Stimulated activated CD8-positive, alpha-beta memory T cell treated with anti-CD3 and anti-CD28 coated beads, Interleukin-7, amount 100 ng/mL, for 24 hours (primary cell): Measurements from ENCODE around the gene PRDM5.
"Not testable (repeated sequence)": the region's sequence is repeated elsewhere in the genome, so short reads cannot be mapped to it uniquely, and the experiment has no call there.

Experiments
- DNase-seq: peaks from one replicate; pipeline ENCODE4 v3.0.0-alpha.2; 2020; ENCODE audit warnings: low read depth

Gene PRDM5

DNA sequence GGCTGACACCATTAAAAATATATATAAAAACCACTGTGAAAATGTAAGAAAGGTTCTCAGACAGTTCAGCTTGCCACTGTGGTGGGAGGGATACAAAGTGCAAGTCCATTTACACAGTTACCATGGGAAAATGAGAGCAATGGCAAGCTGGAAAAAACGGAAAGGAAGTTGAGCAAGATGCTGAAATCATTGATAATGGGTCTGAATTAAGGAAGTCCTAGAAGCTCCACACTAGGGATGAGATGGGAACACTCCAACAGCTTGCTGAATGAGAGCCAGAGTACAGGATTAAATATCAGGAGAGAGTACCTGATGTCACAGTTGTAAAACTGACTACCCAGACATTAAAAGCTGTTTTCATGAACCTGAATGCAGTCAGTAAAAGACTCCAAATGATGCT is 218.6 kb downstream of the PRDM5 start:
- no peak for DNase-seq

DNA sequence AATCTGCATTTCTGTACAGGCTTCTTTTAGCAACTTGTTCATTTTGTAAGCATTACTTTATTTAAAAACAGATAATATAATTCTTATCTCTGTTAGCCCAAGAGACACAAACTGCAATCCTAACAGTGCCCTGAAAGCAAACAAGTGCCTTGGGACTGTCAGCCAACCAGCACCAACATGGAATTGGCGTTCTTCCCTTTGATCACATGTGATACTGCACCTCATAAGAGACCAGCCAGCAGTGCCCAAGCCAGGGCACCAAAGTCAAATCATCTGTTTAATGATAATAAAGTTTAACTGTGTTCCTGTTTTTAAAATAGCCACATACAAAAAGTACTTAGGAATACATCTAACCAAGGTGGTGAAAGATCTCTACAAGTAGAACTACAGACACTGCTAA is 223.2 kb downstream of the PRDM5 start:
- DNase-seq, result no peak

DNA sequence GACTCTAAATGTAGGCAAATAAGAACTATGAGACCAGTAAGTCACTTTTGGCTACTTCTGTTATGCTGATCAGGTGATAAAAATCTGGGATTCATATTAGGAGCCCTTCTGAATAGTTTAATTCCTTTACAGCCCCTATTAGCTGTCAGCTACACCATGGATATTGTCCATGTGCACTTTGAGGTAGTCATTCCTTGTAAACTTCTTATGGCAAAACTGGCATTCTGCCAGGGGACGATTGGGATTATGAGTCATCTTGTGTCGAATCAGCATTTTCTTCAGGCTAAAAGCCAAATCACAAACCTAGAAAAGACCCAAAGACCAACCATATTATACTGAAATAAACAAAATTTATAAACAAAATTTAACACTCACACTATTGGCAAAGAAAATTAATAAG is 227.6 kb downstream of the PRDM5 start:
- no peak for DNase-seq

DNA sequence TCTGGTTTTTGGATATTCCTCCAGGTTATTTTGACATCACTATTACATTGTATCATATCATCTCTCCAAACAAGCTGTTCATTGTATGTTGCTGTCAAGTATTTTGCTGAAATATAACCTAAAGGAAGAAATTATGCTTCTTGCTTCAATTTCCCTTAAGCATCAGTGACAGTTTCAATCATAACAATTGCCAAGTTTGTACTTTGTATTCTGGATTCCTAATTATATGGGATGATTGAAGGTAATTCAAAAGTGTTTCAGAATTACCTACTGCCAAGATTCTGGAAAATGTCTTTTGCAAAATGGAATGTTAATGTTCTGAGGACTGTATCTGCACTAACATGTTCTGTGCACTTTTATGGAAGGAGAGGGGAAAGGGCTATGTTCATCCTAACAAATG is 228.7 kb downstream of the PRDM5 start:
- no peak for DNase-seq

DNA sequence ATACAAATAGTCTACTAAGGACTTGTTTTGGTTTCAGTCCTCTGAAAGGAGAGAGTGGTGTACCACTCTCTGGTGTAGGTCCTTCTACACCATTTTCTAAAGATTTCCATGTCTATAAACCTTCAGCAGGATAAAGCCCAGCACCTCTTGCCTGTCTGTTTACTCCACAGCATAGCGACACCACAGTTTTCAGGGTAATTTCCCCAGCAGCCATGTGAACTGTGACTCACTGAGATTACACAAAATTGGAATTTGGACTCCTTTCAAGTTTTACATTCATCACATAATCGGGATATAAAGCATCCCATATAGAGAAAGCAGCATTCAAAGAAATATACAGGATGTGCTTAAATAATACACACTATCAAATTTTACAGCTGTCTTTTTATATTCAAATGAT is 229.6 kb downstream of the PRDM5 start:
- DNase-seq, result no peak

DNA sequence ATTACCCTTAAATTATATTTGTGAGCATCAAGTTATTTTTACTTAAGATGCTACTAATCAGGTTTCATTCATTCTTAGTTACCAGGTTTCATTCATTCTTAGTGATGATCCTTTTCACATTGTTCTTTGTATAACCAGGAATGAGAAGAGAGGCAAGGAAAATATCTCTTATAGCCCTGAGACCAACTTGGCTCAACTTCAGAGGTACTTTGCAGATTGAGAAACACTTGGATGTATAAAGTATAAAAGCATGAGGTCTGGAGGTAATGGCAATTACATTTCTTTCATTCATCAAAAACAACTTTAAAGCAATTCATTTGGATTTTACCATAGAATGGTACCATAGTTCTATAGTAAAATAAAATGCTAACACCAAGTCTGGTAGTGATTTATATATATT is 231.0 kb downstream of the PRDM5 start:
- DNase-seq, result no peak

DNA sequence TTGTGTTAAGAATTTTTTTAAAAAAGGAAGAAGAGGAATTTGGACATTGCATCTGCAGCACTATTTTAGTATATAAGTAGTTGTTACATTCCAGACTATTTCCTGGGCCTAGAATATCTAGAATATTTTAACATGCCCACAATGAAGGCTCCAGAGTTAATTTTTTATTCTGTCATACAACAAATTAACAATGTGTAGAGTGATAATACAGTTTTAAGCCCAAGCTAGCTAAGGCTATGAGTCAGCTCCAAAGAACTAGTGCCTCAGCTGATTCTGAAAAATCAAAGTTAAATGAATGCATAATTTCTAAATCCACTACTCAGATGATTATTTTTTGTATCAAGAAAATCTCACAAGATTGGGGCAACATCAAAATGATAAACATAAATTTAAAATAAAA is 231.4 kb downstream of the PRDM5 start:
- no peak for DNase-seq

DNA sequence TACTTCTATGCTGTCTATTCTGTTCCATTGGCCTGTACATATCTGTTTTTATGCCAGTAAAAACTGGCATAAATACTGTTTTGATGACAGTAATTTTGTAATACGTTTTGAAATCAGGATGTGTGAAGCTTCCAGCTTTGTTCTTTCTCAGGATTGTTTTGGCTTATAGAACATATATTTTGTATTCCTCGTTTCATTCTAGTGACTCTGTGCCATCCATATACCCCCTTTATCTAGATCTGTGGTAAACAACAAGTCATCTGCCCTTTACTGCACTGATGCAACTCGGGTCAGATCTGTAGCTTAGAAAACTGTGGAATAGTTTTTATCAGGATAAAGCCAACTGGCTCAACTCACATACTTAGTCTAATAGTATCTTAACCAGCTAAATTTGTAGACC is 233.7 kb downstream of the PRDM5 start:
- no peak for DNase-seq

DNA sequence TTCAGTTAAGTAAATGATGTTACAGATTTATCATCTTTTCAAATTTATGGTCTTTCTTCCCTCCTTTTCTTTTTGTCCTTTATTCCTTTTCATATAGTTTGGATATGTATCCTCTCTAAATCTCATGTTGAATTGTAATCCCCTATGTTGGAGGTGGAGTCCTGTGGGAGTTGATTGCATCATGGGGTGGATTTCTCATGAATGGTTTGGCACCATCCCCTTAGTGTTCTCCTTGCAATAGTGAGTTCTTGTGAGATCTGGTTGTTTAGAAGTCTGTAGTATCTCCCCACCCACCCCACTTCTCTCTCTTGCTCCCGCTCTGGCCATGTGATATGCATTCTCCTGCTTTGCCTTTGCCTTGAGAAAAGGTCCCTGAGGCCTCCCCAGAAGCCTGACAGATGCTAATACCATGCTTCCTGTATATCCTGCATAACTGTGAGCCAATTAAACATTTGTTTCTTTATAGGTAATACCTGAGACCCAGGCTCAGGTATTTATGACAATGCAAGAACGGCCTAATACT is 236.7 kb downstream of the PRDM5 start:
- DNase-seq, result no peak

DNA sequence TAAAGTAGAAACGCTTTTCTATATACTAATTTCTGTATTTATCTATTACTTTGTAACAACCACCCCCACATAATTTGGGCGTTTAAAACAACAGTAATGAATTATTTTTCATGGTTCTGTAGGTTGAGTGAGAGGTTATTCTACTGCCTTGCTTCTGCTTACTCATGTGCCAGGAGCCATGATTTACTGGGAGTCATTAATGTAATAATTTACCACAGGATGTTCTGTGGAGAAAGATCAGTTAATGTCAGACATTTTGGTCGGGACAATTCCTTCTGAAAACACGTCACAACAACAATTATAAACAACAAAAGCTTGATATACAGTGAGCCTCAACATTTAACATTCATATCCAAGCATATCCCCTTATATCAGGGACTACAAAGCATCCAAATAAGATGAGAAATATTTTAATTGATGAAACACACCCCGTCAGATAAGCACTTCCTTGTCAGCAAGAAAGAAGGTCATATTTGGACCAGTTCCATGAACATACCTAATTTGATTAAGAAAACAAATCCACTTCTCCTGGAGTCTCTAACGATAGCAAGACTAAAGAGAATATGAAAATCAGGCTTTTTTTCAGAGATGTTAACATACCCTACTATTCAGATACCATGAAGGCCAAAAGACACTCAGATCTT is 238.5 kb downstream of the PRDM5 start:
- no peak for DNase-seq

DNA sequence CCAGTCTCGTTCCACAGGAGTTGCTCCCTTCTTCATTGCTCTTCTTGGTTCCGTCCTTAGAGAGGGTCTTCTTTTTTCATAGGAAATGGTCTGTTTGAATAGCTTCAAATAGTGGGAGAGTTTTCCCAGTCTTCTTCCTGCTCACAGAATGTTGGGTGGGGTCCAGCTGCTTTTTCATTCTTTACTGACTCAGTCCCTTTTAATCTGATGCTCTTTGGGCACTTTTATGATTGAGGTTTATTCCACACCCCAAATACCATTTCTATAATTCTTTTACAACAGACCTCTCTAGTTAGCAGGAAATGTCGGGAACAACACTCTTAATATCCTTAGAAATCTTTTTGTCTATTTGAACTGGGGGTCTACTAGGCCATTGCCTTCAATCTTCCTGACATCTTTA is 239.5 kb downstream of the PRDM5 start:
- no peak for DNase-seq

DNA sequence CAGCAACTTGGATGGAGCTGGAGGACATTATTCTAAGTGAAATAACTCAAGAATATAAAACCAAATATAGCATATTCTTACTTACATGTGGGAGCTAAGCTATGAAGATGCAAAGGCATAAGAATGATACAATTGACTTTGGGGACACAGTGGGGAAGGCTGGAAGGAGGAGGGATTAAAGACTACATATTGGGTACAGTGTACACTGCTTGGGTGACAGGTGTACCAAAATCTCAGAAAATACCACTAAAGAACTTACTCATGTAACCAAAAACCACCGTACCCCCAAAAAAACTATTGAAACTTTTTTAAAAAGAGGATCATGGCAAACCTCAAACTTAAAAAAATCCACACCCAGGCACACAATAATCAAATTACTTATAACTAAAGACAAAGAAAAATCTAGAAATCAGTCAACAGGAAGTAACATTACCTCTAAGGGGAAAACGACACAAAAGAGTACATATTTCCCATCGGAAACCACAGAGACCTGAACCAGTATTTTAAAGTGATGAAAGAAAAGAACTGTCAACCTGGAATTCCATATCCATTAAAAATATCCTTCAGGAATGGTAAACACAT is 241.8 kb downstream of the PRDM5 start:
- DNase-seq, result no peak

DNA sequence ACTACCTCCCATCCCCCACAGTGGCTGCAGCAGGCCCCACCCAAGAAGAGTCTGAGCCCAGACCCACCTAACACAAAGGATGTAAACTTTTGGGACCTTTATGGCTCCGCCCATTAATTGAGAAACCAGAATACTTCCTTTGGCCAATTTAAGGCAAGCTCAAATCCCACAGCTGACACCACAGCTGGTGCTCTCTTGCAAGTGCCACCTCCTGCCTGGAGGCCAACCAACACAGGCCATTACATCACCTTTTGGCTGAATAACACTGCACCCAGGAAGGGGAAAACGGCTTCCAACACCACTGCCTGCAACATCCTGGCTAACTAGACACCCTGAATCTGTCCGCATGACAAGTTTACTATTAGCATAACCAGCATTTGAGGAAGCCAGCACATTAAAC is 248.8 kb downstream of the PRDM5 start:
- DNase-seq, result no peak

DNA sequence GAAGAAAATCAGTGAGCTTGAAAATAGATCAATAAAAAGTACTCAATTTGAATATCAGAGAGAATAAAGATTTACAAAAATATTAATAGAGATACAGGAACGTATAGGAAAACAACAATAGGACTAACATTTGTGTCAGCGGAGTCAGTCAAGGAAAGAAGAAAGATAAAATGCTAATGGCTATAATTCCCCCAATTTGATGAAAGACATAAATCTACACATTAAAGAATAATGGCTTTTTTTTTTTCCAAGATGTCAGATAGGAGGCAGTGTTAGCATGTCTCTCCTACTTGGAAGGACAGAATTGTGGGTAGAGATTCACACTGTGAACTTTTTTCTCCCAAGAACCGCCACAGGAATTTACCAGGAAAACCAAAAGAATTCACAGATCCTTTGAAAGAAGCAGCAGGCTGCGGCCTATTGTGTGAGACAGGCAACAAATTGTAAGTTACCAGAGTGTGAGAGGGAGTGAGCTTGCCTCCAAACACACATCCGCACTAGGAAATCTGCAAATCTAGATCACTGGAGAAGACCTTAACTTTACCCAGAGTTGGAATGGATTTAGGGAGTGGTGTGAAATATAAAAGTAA is 249.9 kb downstream of the PRDM5 start:
- DNase-seq, result no peak

DNA sequence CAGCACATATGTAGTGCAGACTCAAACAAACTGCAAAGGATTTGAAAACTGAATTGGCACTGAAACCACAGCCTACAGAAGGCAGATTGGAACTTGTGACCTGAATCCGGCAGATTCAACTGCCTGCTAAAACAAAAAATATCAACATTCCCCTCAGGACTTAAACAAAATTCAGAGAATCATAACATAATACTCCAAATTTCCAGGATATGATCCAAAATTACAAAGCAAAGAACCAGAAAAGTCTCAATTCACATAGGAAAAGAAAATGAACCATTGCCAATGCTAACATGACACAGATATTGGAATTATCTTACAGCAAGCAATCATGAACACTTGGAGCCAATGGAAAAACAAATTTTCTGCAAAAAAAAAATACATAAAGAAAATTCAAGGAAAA is 250.4 kb downstream of the PRDM5 start:
- DNase-seq, result no peak

DNA sequence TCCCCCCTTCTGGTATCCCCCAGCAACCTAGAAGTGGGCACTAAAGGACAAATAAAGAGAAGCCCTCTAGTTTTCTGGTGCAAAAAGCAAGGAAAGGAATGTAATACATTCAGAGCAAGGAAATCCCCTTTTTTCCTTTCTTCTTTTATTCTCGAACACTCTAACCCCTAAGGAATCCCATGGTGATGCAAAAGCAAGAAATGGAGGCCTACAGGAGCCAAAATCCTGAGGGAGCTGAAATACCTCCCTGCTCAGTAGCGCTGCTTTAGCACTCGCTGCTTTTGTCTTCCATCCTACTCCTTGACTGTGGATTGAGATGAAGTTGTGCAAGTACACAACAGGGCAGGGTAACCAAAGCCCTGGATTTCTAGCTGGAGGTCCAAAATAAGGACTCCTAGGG is 251.0 kb downstream of the PRDM5 start:
- no peak for DNase-seq

DNA sequence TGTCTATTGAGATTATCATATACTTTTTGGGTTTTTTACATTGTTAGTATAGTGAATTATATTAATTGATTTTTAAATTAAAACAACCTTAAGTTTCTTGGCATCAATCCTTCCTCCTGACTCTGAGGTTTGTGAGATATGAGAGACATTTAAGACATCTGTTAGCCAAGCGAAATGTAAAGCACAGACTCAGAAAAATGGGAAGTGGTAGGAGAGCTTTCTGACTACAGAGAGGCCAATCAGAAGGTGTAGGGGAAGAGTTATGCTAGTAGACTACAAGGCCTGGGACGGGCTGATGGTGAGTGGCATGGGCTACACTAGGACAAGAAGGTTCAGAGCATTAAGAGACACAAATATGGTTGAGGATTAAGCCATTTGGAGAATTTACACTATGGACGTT is 255.4 kb downstream of the PRDM5 start:
- no peak for DNase-seq

DNA sequence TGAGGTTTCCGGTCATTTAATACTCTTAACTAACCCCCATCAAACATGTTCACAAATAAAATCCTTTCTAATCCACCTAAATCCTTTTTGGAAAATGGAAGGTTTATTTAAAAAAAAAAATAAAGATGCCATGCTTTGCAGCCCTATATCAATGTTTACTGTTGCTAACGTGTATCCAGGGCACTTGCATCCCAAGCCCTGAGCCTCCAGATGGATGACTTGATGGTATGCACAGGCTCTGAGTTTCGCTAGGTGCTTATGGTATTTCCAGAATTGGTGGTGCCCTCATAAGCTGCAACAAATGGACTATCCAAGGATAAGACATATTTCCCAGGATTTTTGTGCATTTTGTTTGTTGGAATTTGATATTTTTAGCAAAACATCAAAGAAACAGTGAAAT is 257.7 kb downstream of the PRDM5 start:
- DNase-seq, result no peak

DNA sequence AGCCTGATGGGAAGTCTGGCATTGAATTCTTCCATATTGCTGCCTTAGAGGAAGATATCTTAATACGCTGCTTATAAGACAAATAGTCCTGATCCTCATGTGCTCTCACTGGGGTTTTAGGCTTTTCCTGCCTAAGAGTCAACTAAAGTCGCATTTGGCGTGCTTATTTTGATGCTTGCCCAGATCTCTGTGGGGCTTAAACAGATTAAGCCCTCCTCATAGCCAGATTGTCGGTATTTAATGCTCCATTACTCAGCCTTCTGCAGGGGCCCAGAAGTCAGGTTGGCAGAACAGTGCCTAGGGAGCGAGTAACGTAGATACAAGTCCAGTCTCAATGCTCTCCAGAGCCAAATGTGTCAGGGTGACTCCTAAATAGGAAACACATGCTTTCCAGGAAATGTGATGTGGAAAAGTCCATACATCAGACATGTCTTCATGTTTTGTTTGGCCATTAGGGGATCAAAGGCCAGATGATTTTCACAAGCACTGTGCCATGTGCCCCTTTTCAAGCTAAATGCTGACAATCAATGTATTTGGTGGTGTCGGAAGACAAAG is 262.8 kb downstream of the PRDM5 start:
- no peak for DNase-seq

DNA sequence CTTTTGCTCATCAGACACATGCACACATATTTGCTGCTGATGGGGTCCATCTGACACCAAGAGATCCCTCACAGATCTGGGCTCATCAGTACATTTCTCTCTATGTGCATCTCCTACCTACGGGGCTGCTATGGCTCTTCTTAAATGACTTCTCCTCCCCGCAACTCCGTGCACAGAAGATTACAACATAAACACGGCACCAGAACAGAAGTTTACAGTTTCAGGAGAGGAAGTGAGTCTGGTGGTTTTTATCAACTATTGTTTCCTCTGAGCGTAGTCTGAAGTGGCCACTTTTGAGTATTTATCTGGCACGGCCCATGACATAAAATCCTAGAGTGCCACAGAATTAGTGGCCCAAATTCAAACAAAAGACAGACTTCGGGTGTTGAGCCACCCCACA is 263.8 kb downstream of the PRDM5 start:
- no peak for DNase-seq

DNA sequence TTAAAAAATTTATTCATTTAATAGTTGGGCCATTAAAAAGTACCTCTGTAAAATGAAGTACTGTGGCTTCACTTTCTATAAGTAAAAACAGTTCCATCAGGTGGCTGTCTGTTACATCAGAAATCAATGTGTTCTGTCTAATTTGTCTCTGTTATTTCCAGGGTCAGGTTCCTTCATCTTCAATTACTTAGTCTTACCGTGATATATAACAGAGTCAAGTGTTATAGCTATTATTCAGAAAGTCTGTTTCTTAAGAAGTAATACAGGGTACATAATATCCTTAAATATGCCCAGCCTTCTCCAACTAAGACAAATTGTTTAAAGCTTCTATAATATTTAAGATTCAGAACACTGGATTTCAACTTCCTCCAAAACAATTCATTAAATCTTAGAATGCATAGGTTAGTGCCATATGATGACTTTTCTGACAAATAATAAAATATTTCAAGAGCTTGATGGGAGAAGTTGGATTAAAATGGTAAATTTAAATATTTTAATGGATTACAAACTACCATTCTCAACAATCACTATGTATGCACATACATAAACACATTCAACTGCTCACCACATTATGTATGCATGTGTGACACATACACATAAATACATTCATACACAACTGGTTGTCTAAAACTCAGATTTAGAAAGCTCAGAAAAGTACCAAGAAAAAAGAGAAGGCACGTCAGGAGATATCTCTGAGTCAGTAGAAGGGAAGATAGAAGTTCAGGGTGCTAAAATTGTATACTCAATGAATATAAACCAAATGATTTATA is 268.5 kb downstream of the PRDM5 start:
- DNase-seq, result no peak

DNA sequence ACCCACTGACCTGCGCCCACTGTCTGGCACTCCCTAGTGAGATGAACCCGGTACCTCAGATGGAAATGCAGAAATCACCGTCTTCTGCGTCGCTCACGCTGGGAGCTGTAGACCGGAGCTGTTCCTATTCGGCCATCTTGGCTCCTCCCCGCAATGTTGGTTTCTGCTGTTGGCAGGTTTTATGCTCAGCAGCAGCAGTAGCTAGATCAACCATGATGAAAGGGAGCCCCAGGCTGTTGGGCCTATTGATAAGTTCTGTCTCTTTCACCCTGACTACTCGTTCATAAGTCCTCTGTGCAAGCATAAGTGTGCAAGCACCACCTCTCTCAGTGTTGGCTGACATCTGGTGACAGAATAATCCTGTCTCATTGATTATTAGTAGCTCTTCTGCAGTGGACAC is 274.2 kb downstream of the PRDM5 start:
- DNase-seq, result not testable (repeated sequence)
